ENCODE measurements around the gene WDFY2.
A peak's percentile ranks its signal among the peaks of the same experiment; 100 is the strongest.

WDFY2 gene

DNA sequence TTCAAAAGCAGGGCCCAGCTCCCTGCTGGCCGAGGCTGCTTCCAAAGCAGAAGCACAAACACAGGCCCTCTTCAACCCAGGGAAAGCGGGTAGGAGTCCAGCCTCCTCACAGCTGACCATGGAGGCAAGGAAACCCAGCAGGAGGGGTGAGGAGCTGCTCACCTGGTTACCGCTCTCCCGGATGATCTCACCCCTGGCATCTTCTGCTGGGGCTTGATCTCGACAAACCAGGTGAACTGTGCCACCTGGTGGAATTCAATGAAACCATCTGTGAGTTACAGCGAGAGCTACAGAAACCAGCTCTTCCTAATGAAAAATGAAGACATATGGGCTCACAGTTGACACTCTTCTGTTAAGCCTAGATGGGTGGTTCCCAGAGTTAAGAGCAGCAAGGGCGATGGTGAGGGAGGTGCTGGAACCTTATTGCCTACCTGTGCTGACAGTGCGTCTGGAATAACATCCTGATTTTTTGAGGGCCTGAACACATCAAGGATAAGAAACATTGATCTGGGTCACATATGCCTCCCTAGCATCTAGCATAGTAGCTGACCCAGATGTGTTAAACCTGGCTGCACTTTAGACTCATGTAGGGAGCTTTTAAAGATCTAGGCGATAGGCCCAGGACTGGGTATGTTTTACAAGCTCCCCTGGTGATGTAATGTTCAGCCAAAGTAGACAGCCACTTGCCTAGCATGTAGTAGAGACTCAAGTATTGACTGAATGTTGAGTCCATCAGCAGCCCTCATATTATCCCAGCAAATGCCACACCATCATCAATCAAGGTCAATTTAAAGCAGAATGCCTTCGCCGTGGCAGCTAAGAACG, 213.6 kb downstream of the WDFY2 start:
- DNase-seq (ENCODE audit: low read depth in 2 of 2), result peak; percentile 27 to 41

DNA sequence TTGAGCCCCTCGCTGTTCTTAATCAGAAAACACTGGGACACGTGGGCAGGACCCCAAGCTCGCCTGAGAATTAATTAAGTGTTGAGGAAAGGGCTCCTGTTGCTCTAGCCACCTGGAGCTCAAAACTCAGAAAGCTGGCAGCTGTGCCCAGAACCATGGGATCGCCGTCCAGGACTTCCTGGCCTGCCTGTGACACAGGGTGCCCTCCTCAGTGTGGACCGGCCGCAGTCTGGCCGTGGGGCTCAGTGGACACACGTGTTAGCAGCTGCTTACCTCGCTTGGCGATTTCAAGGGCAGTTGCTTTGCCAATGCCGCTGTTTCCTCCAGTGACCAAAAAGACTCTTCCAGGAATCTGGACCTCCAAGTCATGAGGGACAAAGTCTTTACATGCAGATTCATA, 215.0 kb downstream of the WDFY2 start:
- DNase-seq (ENCODE audit: low read depth in 2 of 2), result no peak

DNA sequence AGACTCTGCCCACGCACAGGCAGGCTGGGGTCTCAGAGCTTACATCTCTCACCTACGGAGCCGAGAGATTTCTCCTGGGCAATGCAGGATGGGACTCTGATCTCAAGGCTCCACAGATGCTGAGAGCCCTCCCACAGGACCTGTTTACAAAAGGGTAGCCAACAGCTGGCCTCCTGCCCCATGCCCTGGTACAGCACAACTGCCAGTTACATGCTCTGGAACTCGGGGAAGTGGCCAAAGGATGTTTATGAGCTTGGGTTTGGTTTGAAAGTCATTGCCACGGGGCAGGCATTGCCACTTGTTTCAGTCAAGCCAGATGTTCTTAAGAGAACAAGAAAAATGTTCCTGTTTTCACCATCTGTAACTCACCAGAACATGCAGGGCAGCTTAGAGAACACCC, 216.2 kb downstream of the WDFY2 start:
- DNase-seq (ENCODE audit: low read depth in 2 of 2), result no peak

DNA sequence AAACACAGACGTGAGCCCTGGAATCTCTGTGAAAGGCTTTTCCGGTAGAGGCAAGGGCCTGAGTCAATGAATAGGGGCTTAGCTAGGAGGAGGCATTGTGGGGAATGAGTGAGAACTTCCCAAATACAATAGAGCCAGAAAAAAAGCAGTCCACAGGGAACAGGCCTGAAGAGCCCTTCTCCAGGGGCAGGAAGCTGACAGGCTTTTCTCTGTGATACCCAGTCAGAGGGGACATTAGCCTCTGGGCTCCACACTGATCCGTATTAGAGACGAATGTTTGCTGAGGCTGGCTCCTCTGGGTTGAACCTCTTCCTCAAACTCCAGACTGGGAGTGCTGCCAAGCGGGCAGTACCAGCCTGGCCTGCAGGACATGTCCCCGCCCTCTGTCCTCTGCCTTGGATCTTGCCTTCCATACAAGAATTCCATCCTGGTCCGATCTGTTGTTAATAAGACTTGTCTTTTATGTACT, 217.4 kb downstream of the WDFY2 start:
- DNase-seq (ENCODE audit: low read depth in 2 of 2), result no peak

DNA sequence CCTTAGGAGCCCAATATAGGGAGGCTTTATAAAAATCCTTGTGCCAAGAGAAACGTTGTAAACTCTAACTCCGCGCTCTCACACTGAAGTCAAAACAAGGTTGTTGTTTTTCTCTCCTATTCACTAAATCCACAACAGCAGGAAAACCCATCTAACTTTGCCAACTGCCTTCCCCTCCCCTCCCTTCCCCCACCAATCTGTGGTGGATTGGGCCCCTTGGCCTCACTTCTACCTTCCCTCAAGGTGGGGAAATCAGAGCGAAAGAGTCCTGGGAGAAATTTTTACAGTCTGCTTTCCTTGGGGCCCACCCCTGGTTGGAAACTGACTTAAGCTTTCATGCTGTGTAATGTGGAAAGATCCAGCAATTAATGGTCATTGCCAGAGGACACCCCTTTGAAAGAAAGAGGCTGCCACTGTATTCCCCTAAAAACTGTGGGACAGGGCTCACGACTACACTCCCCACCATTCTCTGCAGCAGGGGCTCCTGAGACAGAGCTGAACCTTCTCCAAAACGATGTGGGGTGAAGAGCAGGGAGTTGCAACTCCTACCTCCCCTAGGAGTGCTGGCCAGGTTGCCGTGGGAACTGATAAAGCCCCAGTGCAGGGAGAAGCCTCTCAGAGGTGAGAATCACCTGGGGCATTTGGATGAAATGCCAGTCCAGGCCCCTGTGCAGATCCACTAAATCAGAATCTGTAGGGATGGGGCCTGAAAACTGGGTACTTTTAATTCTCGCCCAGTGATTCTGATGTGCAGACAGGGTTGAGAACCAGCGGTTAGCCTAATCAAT, 218.6 kb downstream of the WDFY2 start:
- no peak for DNase-seq (ENCODE audit: low read depth in 2 of 2)

DNA sequence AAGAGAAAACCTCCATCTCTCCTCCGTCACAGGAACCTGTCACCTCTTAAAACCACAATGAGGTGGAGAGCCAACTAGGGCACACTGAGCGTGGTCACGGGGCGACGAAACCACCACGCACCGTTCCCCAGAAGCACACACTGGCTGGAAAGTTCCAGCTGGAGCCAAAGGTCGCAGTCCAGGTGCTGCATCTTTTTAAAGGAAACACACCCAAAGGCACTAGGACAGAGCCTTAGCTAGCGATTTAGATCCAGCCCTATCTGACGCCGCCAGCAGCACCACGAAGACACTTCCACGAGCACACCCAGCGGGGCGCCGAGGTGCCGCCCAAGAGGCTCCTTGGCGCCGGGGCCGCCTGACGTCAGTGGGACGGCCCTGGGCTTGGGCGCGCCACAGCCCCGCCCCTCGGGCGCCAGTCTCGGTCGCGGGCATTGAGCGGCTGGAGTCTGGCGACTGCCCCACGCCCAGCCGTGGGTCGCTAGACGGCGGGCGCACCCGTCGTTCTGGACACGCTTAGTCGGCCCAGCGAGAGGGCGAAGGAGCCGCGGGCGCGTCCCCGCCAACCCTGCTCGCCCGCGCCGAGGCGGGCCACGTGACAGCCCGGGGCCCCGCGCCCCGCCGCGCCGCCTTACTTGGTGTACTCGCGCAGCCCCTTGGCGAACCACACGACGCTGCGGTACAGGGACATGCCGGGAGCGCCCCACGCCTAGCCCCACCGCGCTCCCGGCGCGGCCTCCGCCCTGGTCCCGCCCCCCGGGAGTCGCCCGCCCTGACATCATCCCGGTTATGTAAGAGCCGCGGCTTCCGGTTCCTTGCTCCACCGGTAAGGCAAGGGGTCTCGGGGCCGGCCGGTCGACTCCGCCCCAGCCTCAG, 219.4 kb downstream of the WDFY2 start, which contains the start of gene DHRS12:
Gene DHRS12, minus strand, starts transcription at position 742 of the 873 bp plus-strand sequence. CDS start 4,504 bp downstream, outside the sequence.
- peak; percentile 72 to 75 for DNase-seq (ENCODE audit: low read depth in 2 of 2)

DNA sequence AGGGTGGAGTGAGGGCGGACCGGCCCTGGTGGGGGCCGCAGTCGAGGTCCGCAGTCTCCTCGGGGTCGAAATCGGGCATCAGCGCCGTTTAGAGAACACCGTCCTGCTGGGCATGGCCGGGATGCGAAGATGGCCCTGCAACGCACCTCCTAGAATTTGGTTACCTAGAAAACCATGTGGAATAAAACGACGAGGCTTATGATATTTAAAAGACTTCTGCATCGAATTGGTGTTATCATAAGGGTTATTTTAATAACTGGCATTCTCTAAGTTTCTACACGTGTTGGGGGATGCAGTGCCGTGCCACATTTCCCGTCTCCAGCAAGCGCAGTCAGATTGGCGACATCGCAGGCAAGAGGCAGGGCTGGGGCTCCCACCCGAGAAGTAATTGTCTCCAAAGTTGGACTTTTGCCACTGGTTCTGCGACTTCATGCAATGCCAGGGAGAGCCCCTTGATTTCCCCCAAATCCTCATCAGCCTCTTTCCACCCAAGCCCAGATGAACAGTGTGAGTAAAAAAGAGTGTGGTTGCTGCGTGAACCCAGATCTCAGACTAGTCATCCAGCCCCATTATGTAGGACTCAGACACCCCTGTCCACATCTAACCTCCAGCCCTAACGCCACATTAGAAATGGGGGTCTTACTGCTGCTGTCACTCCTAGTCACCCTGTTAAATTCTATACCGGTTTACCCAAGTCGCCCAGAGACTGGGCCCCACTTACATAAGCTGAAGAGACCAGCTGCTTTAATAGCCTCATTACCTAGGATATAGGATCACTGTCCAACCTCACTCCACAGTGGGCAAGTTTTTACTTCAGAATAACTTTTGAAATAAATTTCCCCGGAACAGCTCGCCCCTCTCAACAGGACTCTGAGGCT, 220.3 kb downstream of the WDFY2 start:
- DNase-seq (ENCODE audit: low read depth in 2 of 2), result no peak

DNA sequence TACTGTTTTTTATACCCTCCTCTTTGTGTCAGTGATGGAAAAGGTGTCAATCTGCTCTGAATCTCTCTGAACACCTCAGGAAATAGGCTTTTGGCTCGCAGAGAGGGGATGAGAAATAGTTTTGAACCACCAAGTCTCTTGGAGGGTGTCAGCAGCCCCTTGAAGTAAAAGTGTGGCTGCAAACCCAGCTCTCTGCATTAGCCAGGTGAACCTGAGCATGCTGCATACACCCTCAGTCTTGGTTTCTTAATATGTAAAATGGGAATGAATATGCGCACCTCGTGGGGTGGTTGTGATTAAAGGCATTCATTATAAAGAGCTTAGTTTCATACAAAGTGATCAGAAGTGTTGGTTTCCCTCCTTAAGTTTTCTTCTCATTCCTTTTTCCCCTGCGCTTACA, 221.1 kb downstream of the WDFY2 start:
- DNase-seq (ENCODE audit: low read depth in 2 of 2), result no peak

DNA sequence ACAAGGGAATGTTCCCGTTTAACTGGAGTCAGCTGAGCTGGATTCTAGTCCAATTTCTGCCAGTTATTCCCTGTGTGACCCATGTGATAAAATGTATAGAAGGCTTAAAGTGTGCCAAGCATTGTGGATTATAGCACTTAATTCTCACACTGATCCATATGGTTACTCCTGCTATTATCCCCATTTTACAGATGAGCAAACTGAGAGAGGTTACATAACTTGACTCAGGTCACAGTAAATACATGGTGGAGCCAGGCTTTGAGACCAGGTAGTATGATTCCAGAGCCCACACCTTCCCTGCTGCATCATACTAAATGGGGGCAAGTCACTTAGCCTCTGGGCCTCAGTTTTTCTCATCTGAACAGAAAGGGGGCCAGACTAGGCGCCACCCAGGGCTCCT, 221.7 kb downstream of the WDFY2 start:
- DNase-seq (ENCODE audit: low read depth in 2 of 2), result no peak

DNA sequence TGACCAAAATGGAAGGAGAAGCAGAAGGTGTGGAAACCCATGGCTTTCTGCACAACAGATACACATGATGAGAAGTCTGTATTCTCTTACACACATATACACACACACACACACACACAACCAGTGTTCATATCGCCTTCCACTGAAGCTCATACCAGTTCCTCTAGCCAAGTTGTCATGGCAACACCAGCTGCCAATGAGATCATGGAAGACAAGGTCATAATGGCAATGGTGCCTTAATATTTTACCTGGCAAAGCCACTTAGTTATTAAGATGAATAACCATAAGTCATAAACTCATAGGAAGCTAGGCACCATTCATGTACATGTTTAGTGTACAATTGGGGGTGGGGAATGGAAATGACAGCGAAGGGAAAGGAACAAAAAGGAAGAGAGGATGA, 222.3 kb downstream of the WDFY2 start:
- no peak for DNase-seq (ENCODE audit: low read depth in 2 of 2)

DNA sequence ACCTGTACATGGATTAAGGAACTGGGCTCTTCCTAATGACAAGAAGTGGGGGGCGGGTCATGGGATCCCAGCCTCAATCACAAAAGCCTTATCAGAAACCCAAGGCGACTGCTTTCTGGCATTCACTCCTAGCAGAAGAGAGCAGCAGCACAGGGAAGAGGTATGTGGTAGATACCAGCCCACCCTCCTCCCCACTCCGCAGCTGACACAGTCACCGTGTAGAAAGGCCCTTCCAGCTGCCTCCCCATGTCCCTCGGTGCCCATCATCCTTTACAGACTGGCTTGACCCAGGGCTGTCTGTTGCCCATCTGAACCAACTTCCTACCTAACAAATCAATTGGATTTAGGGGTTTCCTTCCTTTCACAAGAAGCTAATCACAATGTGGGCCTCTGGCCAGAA, 222.8 kb downstream of the WDFY2 start:
- no peak for DNase-seq (ENCODE audit: low read depth in 2 of 2)

DNA sequence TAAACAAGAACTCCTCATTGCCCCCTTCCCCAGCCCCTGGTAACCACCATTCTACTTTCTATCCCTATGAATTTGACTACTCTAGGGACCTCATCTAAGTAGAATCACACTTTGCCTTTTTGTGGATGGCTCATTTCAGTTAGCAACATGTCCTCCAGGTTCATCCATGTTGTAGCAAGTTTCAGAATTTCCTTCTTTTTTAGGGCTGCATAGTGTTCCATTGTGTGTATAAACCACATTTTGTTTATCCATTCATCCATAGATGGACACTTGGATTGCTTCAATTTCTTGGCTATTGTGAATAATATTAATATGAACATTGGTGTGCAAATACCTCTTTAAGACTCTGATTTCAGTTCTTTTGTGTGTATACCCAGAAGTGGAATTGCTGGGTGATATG, 224.5 kb downstream of the WDFY2 start:
- DNase-seq (ENCODE audit: low read depth in 2 of 2), result no peak

DNA sequence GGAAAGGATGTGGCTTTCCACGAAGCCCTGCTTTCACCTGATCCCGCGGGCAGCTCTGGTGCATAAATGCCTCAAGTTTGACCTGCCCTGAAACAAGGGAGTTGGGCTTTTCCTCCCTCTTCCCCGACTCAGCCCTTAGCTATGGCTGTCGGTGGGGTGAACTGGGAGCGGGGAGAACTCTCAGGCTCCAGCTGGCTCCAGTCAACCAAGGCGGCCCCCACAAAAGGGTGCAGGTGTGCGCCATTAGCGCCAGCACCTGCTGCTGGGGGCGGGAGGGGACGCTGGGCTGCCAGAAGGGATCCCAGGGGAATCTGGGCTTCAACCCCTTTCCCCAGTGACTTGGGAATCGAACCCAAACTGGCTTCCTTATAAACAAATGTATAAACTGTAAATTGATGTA, 226.8 kb downstream of the WDFY2 start:
- no peak for DNase-seq (ENCODE audit: low read depth in 2 of 2)

DNA sequence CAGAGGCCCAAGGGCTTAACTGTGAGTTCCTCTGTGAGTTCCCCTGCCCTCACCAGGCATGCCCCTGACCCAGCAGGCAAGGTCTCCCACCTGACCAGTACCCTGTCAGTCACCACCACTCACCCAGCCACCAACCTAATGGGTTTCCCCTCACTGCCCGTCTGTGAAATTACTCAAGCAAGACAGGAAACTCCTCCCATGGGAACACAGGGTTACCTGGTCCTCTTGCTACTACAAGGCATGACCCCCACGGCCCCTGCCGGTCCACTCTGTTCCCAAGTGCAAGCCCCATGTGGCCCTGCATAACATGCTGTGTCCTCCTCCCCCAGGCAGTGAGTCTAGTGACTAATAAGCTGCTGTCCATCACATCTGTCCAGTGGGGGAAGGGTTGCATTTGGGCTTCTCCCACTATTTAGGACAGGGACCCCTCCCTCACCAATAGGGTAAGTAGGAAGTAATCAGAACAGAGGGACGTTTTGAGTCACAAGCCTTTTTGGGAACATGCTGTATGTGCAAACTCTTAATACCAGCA, 227.7 kb downstream of the WDFY2 start:
- no peak for DNase-seq (ENCODE audit: low read depth in 2 of 2)

DNA sequence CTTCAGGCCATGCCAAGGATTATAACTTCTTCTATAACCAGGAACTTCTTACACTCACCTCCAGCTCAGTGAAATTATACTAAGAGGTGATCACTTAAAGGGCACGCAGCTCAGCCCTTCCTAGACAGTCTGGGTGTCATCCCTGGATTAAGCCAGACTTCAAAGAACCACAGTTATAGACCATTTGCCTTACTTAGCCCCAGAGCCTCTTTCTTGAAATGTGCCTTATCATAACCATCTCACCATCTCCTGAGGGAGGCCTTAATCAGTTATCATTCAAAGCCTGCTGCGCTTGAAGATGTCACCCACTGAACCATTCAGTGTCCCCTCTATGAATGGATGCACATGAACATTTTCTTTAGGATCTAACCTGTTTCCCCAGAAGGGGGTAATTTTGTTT, 229.8 kb downstream of the WDFY2 start:
- DNase-seq (ENCODE audit: low read depth in 2 of 2), result no peak

DNA sequence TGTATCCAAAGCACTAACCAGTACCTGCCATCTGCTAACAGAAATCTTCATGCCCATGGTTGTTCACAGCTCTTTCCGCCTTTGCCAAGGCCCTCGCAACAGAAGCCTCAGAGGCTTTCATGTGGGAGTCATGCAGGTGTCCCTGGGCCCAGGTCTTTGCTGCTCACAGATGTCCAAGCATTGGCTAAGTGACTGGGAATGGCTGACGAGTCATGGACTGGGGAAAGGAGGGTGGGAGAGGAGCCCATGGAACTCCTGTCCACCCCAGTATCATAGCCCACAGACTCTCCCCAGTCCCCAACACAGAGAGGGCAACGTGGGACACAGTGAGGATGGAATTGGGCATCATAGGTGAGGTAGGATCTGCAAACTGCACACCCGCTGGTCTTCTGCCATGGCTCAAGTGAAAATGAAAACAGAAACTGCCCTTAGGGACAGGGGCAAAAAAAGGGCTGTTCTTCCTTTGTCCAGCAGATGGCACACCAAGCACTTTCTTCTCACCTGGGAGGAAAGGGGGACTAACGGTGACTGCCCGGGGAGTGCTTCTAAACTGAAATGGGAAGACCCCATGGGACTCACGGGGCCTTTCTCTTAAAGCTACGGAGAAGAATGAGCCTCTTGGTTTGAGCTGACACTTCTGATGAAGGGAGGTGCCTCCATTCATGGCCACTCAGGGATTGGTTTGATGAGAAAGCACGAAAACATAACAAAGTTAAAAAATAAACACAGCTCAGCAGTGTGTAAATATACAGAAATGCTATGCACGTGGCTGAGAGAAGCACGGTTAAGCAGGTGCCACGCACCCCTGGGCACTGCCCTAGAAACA, 230.8 kb downstream of the WDFY2 start:
- peak; percentile 56 to 61 for DNase-seq (ENCODE audit: low read depth in 2 of 2)

DNA sequence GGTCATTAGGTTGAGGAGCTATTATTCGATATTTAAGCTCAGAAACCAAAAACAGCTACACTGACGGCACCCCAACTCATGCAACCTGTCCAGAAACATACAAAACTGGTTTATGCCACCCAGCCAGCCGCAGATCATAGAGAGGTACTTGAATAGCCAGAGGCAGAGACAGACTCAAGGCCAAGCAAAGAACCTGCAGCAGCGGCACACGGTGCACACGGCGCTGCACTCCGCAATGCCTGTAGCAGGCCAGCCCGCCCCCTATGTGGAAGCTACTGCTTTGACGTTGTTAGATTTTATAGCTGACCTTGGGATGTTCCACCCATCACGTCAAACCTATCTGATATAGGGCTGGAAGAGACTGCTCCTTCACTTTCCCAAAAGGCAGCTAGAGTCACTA, 231.6 kb downstream of the WDFY2 start:
- no peak for DNase-seq (ENCODE audit: low read depth in 2 of 2)

DNA sequence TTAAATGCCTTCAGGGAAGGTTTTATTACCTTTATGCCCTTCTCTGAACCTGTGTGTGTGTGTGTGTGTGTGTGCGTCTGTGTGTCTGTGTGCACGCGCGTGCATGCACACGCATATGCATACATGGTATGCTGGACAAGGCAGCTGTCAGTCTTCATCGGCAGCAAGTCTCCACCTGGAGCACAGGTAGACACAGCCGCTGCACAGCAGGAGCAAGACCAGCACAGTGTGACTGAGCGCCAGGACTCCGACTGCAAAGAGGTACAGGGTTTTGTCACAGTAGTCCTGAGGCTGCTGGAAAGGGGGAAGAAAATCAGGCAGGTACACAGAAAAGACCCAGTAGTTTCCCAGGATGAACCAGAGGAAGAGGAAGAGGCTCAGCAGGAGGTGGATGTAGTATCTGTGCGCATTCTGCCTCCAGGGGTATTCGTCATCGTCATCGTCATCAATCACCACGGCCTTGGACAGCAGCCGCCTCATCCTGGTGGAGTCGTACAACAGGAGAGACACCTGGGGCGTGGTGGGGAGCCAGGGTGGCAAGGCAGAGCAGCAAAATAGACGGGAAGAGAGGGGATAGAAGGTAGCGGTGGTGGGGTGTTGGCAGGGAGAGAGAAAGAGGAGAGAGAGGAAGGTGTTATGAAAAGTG, 232.5 kb downstream of the WDFY2 start:
- DNase-seq (ENCODE audit: low read depth in 2 of 2), result no peak
